IMR-90 (cell line): ENCODE measurements around the gene EPAS1. TPM values are rescaled to one million over a fixed set of nuclear protein-coding genes. Genes with fewer than 3 reads are reported as not detected.

Experiments
- ATAC-seq: fragments of 200-7000 bp; cut with Tn5 transposase; 2 replicates; pipeline ENCODE4 v1.9.1; 2020; ENCODE audit warnings: low read depth, mild to moderate bottlenecking, moderate library complexity
- BruUV-seq: library from RNA; stranded (reverse); fragments of 400-500 nt; replicated peaks from 2 replicates; lab custom pipeline; 2021; lab: Mats Ljungman, UMichigan
- CTCF ChIA-PET: fragments of 300-600 bp; formaldehyde crosslinking; extraction: SDS; loops from one replicate; lab custom pipeline; 2021; ENCODE audit warnings: antibody characterized with exemption; lab: Yijun Ruan, JAX
- POLR2A ChIA-PET: fragments of 300-600 bp; sonication (Branson Sonifier 250); formaldehyde crosslinking; loops from one replicate; lab custom pipeline; 2022; ENCODE audit warnings: antibody characterized with exemption; ENCODE audit not compliant: unreplicated experiment; lab: Charles Lee
- DNase-seq: peaks from one replicate; pipeline ENCODE4 v3.0.0; 2013
- H2AFZ ChIP-seq: replicated peaks from 2 replicates; pipeline ENCODE3; 2013; ENCODE audit warnings: low read length, mild to moderate bottlenecking; ENCODE audit not compliant: poor library complexity
- H2AK5ac ChIP-seq: 2 replicates; pipeline ENCODE4 v1.6.1; 2013; ENCODE audit warnings: low read depth, low read length, inconsistent platforms
- H2AK9ac ChIP-seq: replicated peaks from 2 replicates; pipeline ENCODE3; 2013; ENCODE audit warnings: mild to moderate bottlenecking, low read depth, low read length, moderate library complexity; ENCODE audit not compliant: poor library complexity
- H2BK120ac ChIP-seq: 2 replicates; pipeline ENCODE4 v1.6.1; 2013; ENCODE audit warnings: low read depth, low read length, inconsistent platforms
- H2BK15ac ChIP-seq: 3 replicates; pipeline ENCODE4 v1.6.1; 2013; ENCODE audit warnings: low read depth, low read length, inconsistent platforms
- H2BK20ac ChIP-seq: 2 replicates; pipeline ENCODE4 v1.6.1; 2013; ENCODE audit warnings: low read depth, mild to moderate bottlenecking, inconsistent platforms, low read length, moderate library complexity
- H2BK5ac ChIP-seq: 2 replicates; pipeline ENCODE4 v1.6.1; 2013; ENCODE audit warnings: mild to moderate bottlenecking, low read depth, low read length, inconsistent platforms; ENCODE audit not compliant: poor library complexity, severe bottlenecking
- H3K14ac ChIP-seq: replicated peaks from 2 replicates; pipeline ENCODE4 v1.6.1; 2013; ENCODE audit warnings: low read depth, low read length, inconsistent platforms
- H3K18ac ChIP-seq: 2 replicates; pipeline ENCODE4 v1.6.1; 2013; ENCODE audit warnings: low read depth, low read length, control low read depth
- H3K23ac ChIP-seq: 2 replicates; pipeline ENCODE4 v1.6.1; 2013; ENCODE audit warnings: low read depth, low read length, inconsistent platforms
- H3K27ac ChIP-seq: 2 replicates; pipeline ENCODE4 v1.5.1; 2013; ENCODE audit warnings: mild to moderate bottlenecking, control low read depth, low read length; ENCODE audit not compliant: insufficient read depth
- H3K27me3 ChIP-seq: 2 replicates; pipeline ENCODE4 v1.6.1; 2013; ENCODE audit warnings: low read length; ENCODE audit not compliant: control insufficient read depth, insufficient read depth
- H3K36me3 ChIP-seq: 2 replicates; pipeline ENCODE4 v1.6.1; 2013; ENCODE audit warnings: low read length, mixed read lengths; ENCODE audit not compliant: control insufficient read depth, insufficient read depth
- H3K4ac ChIP-seq: 2 replicates; pipeline ENCODE4 v1.6.1; 2013; ENCODE audit warnings: low read depth, low read length, inconsistent platforms
- H3K4me1 ChIP-seq: 2 replicates; pipeline ENCODE4 v1.6.1; 2013; ENCODE audit warnings: low read length, mixed read lengths; ENCODE audit not compliant: control insufficient read depth, insufficient read depth
- H3K4me2 ChIP-seq: 2 replicates; pipeline ENCODE4 v1.6.1; 2013; ENCODE audit warnings: low read depth, mild to moderate bottlenecking, control low read depth, low read length, moderate library complexity
- H3K4me3 ChIP-seq: 2 replicates; pipeline ENCODE4 v1.5.1; 2013; ENCODE audit warnings: low read depth, mild to moderate bottlenecking, control low read depth, low read length, moderate library complexity; ENCODE audit not compliant: insufficient read depth
- H3K56ac ChIP-seq: 2 replicates; pipeline ENCODE4 v1.6.1; 2013; ENCODE audit warnings: low read length, inconsistent platforms; ENCODE audit not compliant: insufficient read depth; ENCODE audit errors: extremely low read depth
- H3K79me1 ChIP-seq, 2 experiments: 2 replicates each; pipeline ENCODE4 v1.6.1; 2013; ENCODE audit warnings: low read length in 2 of 2, inconsistent platforms in 1 of 2, low read depth in 1 of 2
- H3K9ac ChIP-seq: 2 replicates; pipeline ENCODE4 v1.6.1; 2013; ENCODE audit warnings: low read depth, low read length, control low read depth
- H3K9me1 ChIP-seq: 2 replicates; pipeline ENCODE4 v1.6.1; 2013; ENCODE audit warnings: low read length, inconsistent platforms; ENCODE audit not compliant: insufficient read depth
- H3K9me3 ChIP-seq: 2 replicates; pipeline ENCODE4 v1.6.1; 2013; ENCODE audit warnings: low read length; ENCODE audit not compliant: control insufficient read depth, insufficient read depth
- H4K20me1 ChIP-seq: 2 replicates; pipeline ENCODE4 v1.6.1; 2013; ENCODE audit warnings: low read length, inconsistent platforms; ENCODE audit not compliant: insufficient read depth
- H4K5ac ChIP-seq: 2 replicates; pipeline ENCODE4 v1.6.1; 2013; ENCODE audit warnings: mild to moderate bottlenecking, low read depth, low read length, control low read depth
- H4K8ac ChIP-seq, 2 experiments: 2 replicates each; pipeline ENCODE4 v1.6.1; 2013; ENCODE audit warnings: low read depth in 2 of 2, low read length in 2 of 2, control low read depth in 1 of 2, inconsistent platforms in 1 of 2
- H4K91ac ChIP-seq: 2 replicates; pipeline ENCODE4 v1.6.1; 2013; ENCODE audit warnings: low read depth, low read length, inconsistent platforms; ENCODE audit not compliant: insufficient read depth
- BHLHE40 ChIP-seq: fragments of 150-350 bp; IDR thresholded peaks from 2 replicates; pipeline ENCODE4 v1.6.1; 2016; ENCODE audit warnings: mild to moderate bottlenecking, low read depth, low read length
- CEBPB ChIP-seq: IDR thresholded peaks from 2 replicates; pipeline ENCODE4 v1.6.1; 2012; ENCODE audit warnings: low read depth, low read length, improper control_type of control experiment
- CHD1 ChIP-seq: IDR thresholded peaks from 2 replicates; pipeline ENCODE4 v1.6.1; 2012; ENCODE audit warnings: low read depth, low read length, improper control_type of control experiment
- FOS ChIP-seq: fragments of 150-350 bp; IDR thresholded peaks from 2 replicates; pipeline ENCODE4 v1.6.1; 2016; ENCODE audit warnings: low read depth, low read length
- MAFK ChIP-seq: IDR thresholded peaks from 2 replicates; pipeline ENCODE4 v1.6.1; 2012; ENCODE audit warnings: low read depth, low read length, improper control_type of control experiment
- MAZ ChIP-seq: IDR thresholded peaks from 2 replicates; pipeline ENCODE4 v1.6.1; 2012; ENCODE audit warnings: low read depth, mild to moderate bottlenecking, low read length, improper control_type of control experiment, moderate library complexity, borderline replicate concordance
- MXI1 ChIP-seq: IDR thresholded peaks from 2 replicates; pipeline ENCODE4 v1.6.1; 2012; ENCODE audit warnings: low read depth, mild to moderate bottlenecking, low read length, moderate library complexity, borderline replicate concordance
- NFE2L2 ChIP-seq: fragments of 150-350 bp; IDR thresholded peaks from 2 replicates; pipeline ENCODE4 v1.6.1; 2016; ENCODE audit warnings: low read depth, mild to moderate bottlenecking, low read length
- POLR2A ChIP-seq: IDR thresholded peaks from 2 replicates; pipeline ENCODE4 v1.6.1; 2012; ENCODE audit warnings: mild to moderate bottlenecking, low read depth, low read length
- RAD21 ChIP-seq: IDR thresholded peaks from 2 replicates; pipeline ENCODE4 v1.6.1; 2012; ENCODE audit warnings: low read length, improper control_type of control experiment
- RCOR1 ChIP-seq: IDR thresholded peaks from 2 replicates; pipeline ENCODE4 v1.6.1; 2012; ENCODE audit warnings: mild to moderate bottlenecking, low read length, improper control_type of control experiment; ENCODE audit not compliant: insufficient replicate concordance
- RFX5 ChIP-seq: IDR thresholded peaks from 2 replicates; pipeline ENCODE4 v1.8.0; 2012; ENCODE audit warnings: low read depth, mild to moderate bottlenecking, low read length, moderate library complexity
- SMC3 ChIP-seq: fragments of 150-350 bp; IDR thresholded peaks from 2 replicates; pipeline ENCODE4 v1.6.1; 2016; ENCODE audit warnings: low read depth, mild to moderate bottlenecking, antibody characterized with exemption, low read length, moderate library complexity
- WGBS, 2 experiments: methylation state at CpG; one replicate each; pipeline versions ENCODE4 v1.1.5 to v1.1.7; 2013; ENCODE audit warnings: missing lambda C conversion rate in 2 of 2; ENCODE audit not compliant: insufficient read length in 1 of 2; ENCODE audit errors: extremely low coverage in 2 of 2; 5-methylcytosine and 5-hydroxymethylcytosine counted together
- dilution Hi-C: fragments of 300-500 bp; cut with HindIII; formaldehyde crosslinking; loops from one replicate; pipeline ENCODE4 v1.14.3; 2018; ENCODE audit warnings: low sequenced_read_pairs; ENCODE audit not compliant: unreplicated experiment
- in situ Hi-C: fragments of 300-500 bp; cut with MboI; formaldehyde crosslinking; loops from 3 replicates; pipeline ENCODE4 v1.14.3; 2019; ENCODE audit warnings: low sequenced_read_pairs, inconsistent platforms, mixed read lengths
- intact Hi-C: fragments of 100-400 bp; cut with micrococcal nuclease; formaldehyde crosslinking; loops from 2 replicates; pipeline ENCODE4 v1.10.0; 2022
- polyA plus RNA-seq, 3 experiments: library from polyadenylated mRNA; depleted of rRNA; stranded (reverse); fragments of >200 nt; gene quantifications; 2 replicates each; pipeline ENCODE4 v1.2.3, GENCODE V29; 2012; ENCODE audit warnings: low replicate concordance in 1 of 3
- total RNA-seq: library from RNA; depleted of rRNA; stranded (reverse); fragments of >200 nt; gene quantifications from 2 replicates; pipeline ENCODE4 v1.2.3, GENCODE V29; 2012
- TF ChIP-seq, protein P1 (sequence below): conservative IDR thresholded peaks from 2 replicates; pipeline ENCODE4 v1.5.1; 2012; ENCODE audit warnings: mild to moderate bottlenecking, low read depth, low read length, improper control_type of control experiment
- TF ChIP-seq, protein P2 (sequence below): fragments of 150-350 bp; IDR thresholded peaks from 2 replicates; pipeline ENCODE4 v1.6.1; 2016; ENCODE audit warnings: low read depth, mild to moderate bottlenecking, low read length, moderate library complexity, borderline replicate concordance
- TF ChIP-seq, protein P3 (sequence below): fragments of 150-350 bp; IDR thresholded peaks from 2 replicates; pipeline ENCODE4 v1.6.1; 2017; ENCODE audit warnings: mild to moderate bottlenecking, antibody characterized with exemption, low read length, low read depth

The EPAS1 gene
- total and polyA plus RNA-seq, 2 of the 4 experiments (the other 2 are of a cell fraction): 40.7 to 120 TPM

DNA sequence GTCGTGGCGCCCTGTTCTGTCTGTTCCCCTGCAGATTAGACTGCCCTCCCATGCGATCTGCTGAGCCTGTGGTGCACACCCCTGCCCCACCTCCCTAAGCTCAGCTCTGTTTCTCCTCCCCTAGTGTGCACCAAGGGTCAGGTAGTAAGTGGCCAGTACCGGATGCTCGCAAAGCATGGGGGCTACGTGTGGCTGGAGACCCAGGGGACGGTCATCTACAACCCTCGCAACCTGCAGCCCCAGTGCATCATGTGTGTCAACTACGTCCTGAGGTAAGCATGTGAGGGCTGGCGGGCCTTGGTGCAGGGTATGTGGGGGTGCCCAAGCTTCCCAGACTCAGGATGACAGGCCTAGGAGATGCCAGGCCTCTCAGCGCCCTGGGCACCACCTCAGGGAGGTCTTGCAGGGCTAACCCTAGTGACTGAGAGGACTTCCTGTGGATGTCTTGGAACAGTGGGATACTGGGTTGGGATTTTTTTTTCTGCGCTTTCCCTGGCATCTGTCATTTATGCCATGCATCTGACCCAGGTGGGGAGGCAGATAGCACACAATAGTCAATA, 78.4 kb downstream of the EPAS1 start:
- intact Hi-C loops: loop anchor here (5.0 kb wide), 1 partner anchor 373 kb away; no protein-coding TSS in a partner anchor
- Histone ChIP-seq H3K36me3 (peaks cover 83% of the 10 kb centered on the region), H3K18ac (no peak overlapping the region), H2BK15ac (no peak overlapping the region), H3K9me1 (peaks cover 14% of the 10 kb centered on the region), H3K4me1 (peaks cover 15% of the 10 kb centered on the region; the same call in 1 of the 2 replicates), H3K56ac (no peak overlapping the region), H3K4me2 (no peak overlapping the region), H3K27ac (no peak overlapping the region), H3K4ac (no peak overlapping the region), H2AK9ac (no peak overlapping the region), H2AK5ac (no peak overlapping the region), H4K91ac (no peak overlapping the region), H2BK5ac (no peak overlapping the region), H3K4me3 (no peak overlapping the region), H2BK120ac (no peak overlapping the region), H4K20me1 (no peaks in the 10 kb centered on the region; the same call in 1 of the 2 replicates), H3K9ac (no peak overlapping the region), H3K79me1 (peaks cover 12 to 39% of the 10 kb centered on the region in 2 experiments; a peak in 3 of 4 replicates), H4K5ac (no peak overlapping the region), H3K23ac (no peak overlapping the region), H2BK20ac (no peak overlapping the region), H3K27me3 (no peaks in the 10 kb centered on the region), H3K14ac (no peak overlapping the region), H4K8ac (no peak overlapping the region), H2AFZ (no peak overlapping the region), H3K9me3 (no peaks in the 10 kb centered on the region)
- ChIA-PET CTCF (interaction anchor here (1.1 kb wide), 1 partner anchor 56 kb away, joined by 3 read pairs; no protein-coding TSS in a partner anchor), POLR2A (no interaction called here)
- no TSS peak for BruUV-seq
- TF ChIP-seq, protein P1, sequence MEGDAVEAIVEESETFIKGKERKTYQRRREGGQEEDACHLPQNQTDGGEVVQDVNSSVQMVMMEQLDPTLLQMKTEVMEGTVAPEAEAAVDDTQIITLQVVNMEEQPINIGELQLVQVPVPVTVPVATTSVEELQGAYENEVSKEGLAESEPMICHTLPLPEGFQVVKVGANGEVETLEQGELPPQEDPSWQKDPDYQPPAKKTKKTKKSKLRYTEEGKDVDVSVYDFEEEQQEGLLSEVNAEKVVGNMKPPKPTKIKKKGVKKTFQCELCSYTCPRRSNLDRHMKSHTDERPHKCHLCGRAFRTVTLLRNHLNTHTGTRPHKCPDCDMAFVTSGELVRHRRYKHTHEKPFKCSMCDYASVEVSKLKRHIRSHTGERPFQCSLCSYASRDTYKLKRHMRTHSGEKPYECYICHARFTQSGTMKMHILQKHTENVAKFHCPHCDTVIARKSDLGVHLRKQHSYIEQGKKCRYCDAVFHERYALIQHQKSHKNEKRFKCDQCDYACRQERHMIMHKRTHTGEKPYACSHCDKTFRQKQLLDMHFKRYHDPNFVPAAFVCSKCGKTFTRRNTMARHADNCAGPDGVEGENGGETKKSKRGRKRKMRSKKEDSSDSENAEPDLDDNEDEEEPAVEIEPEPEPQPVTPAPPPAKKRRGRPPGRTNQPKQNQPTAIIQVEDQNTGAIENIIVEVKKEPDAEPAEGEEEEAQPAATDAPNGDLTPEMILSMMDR: no peak
- no peak for TF ChIP-seq MAZ
- TF ChIP-seq BHLHE40: no peak
- TF ChIP-seq POLR2A: no peak
- no peak for TF ChIP-seq SMC3
- TF ChIP-seq MAFK: no peak
- TF ChIP-seq, protein P2, sequence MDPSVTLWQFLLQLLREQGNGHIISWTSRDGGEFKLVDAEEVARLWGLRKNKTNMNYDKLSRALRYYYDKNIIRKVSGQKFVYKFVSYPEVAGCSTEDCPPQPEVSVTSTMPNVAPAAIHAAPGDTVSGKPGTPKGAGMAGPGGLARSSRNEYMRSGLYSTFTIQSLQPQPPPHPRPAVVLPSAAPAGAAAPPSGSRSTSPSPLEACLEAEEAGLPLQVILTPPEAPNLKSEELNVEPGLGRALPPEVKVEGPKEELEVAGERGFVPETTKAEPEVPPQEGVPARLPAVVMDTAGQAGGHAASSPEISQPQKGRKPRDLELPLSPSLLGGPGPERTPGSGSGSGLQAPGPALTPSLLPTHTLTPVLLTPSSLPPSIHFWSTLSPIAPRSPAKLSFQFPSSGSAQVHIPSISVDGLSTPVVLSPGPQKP: no peak
- no peak for TF ChIP-seq CEBPB
- TF ChIP-seq RFX5: no peak
- TF ChIP-seq CHD1: no peak
- TF ChIP-seq RCOR1: no peak
- TF ChIP-seq, protein P3, sequence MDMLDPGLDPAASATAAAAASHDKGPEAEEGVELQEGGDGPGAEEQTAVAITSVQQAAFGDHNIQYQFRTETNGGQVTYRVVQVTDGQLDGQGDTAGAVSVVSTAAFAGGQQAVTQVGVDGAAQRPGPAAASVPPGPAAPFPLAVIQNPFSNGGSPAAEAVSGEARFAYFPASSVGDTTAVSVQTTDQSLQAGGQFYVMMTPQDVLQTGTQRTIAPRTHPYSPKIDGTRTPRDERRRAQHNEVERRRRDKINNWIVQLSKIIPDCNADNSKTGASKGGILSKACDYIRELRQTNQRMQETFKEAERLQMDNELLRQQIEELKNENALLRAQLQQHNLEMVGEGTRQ: no peak
- TF ChIP-seq RAD21: no peak
- no peak for TF ChIP-seq MXI1
- no peak for TF ChIP-seq NFE2L2
- no peak for TF ChIP-seq FOS
- ATAC-seq (no peak), DNase-seq (no peak)
- in situ Hi-C loops: no loop called here
- WGBS, 2 experiments: 98% methylated on average over 5 of the region's 12 CpGs; no CpG with 5 or more reads in 1 of the 2 experiments
- dilution Hi-C loops: no loop called here
